Activated T-cell treated with anti-CD3 and anti-CD28 coated beads, Interleukin-2, amount 50 U/mL, for 4 hours (primary cell): ENCODE results near the gene NRXN3. TPM values are rescaled to one million over a fixed set of nuclear protein-coding genes. Genes with fewer than 3 reads are reported as not detected.

Source experiments
- ATAC-seq, 2 donors: fragments of 200-7000 bp; cut with Tn5 transposase; one replicate each; pipeline ENCODE4 v1.10.0; 2021
- DNase-seq: peaks from one replicate; pipeline ENCODE4 v3.0.0-alpha.2; 2020
- H3K27me3 Mint-ChIP-seq: one replicate; pipeline ENCODE4 v1.8.0; 2021; ENCODE audit warnings: low read depth, mixed read lengths
- H3K36me3 Mint-ChIP-seq: one replicate; pipeline ENCODE4 v1.8.0; 2022; ENCODE audit warnings: mixed read lengths; ENCODE audit not compliant: insufficient read depth
- H3K4me1 Mint-ChIP-seq: one replicate; pipeline ENCODE4 v1.8.0; 2021; ENCODE audit warnings: low read depth, mixed read lengths
- H3K4me3 Mint-ChIP-seq: one replicate; pipeline ENCODE4 v1.8.0; 2021; ENCODE audit warnings: mild to moderate bottlenecking, moderate library complexity, mixed read lengths
- H3K9me3 Mint-ChIP-seq: one replicate; pipeline ENCODE4 v1.8.0; 2021; ENCODE audit warnings: mixed read lengths
- total RNA-seq, 3 donors: library from RNA; stranded (reverse); gene quantifications; one replicate each; pipeline ENCODE4 v1.2.1, GENCODE V29; 2021

NRXN3 gene
- total RNA-seq, 3 donors from 2014 or later: not detected

- no peak overlapping the region for H3K4me3 Mint-ChIP-seq
- peaks cover 10% of the 10 kb centered on the region for H3K9me3 Mint-ChIP-seq
- H3K36me3 Mint-ChIP-seq: no peaks in the 10 kb centered on the region
- no peaks in the 10 kb centered on the region for H3K4me1 Mint-ChIP-seq
- DNase-seq (no peak), ATAC-seq (no peak)
- no peaks in the 10 kb centered on the region for H3K27me3 Mint-ChIP-seq
Measured at GRCh38 chr14:79304279-79304678, 1134.1 kb downstream of the NRXN3 start.

GRCh38 chr14:79306546-79306945 is 1136.4 kb downstream of the NRXN3 start:
- no peak for DNase-seq
- no peaks in the 10 kb centered on the region for H3K36me3 Mint-ChIP-seq
- no peak overlapping the region for H3K4me3 Mint-ChIP-seq
- ATAC-seq: no peak
- H3K4me1 Mint-ChIP-seq: no peaks in the 10 kb centered on the region
- H3K27me3 Mint-ChIP-seq: no peaks in the 10 kb centered on the region
- H3K9me3 Mint-ChIP-seq: peaks cover 10% of the 10 kb centered on the region

GRCh38 chr14:79318371-79318770 is 1148.2 kb downstream of the NRXN3 start:
- Mint-ChIP-seq H3K36me3 (no peaks in the 10 kb centered on the region), H3K9me3 (no peaks in the 10 kb centered on the region), H3K4me3 (no peak overlapping the region), H3K4me1 (no peaks in the 10 kb centered on the region), H3K27me3 (no peaks in the 10 kb centered on the region)
- DNase-seq: no peak
- ATAC-seq: no peak

GRCh38 chr14:79320561-79320960 is 1150.4 kb downstream of the NRXN3 start:
- no peak for ATAC-seq
- Mint-ChIP-seq H3K9me3 (no peaks in the 10 kb centered on the region), H3K4me3 (no peak overlapping the region), H3K36me3 (no peaks in the 10 kb centered on the region), H3K4me1 (no peaks in the 10 kb centered on the region), H3K27me3 (no peaks in the 10 kb centered on the region)
- DNase-seq: no peak

- H3K36me3 Mint-ChIP-seq: no peaks in the 10 kb centered on the region
Measured at GRCh38 chr14:79321070-79321469, 1150.9 kb downstream of the NRXN3 start.

DNA sequence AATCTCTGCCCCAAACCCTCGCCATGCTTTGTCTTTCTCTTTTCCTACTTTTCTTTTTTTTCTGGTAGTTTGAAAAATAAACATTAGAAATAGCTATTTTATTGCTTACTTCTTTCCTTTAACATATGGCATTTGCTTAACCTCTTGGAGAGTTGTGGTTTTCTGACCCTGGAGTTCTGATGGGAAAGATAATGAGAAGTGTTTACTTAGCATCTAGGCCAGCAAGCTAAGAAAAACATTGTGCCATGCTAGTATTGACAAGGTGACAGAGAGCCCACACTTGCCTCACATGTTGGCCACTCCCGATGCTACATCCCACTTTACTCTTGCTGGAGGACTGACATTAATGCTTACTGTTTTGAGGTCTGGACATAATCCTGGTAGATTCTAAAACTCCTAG is 1154.9 kb downstream of the NRXN3 start:
- ATAC-seq (no peak), DNase-seq (no peak)
- Mint-ChIP-seq H3K36me3 (no peaks in the 10 kb centered on the region), H3K4me1 (no peaks in the 10 kb centered on the region), H3K27me3 (no peaks in the 10 kb centered on the region), H3K9me3 (peaks cover 2% of the 10 kb centered on the region), H3K4me3 (no peak overlapping the region)

More at GRCh38 chr14:79321070-79321469, 1150.9 kb downstream of the NRXN3 start:
- Mint-ChIP-seq H3K4me3 (no peak overlapping the region), H3K4me1 (no peaks in the 10 kb centered on the region), H3K27me3 (no peaks in the 10 kb centered on the region), H3K9me3 (no peaks in the 10 kb centered on the region)
- ATAC-seq: no peak
- DNase-seq: no peak

GRCh38 chr14:79325557-79325956 is 1155.4 kb downstream of the NRXN3 start:
- no peaks in the 10 kb centered on the region for H3K27me3 Mint-ChIP-seq
- no peak overlapping the region for H3K4me3 Mint-ChIP-seq
- no peaks in the 10 kb centered on the region for H3K36me3 Mint-ChIP-seq
- peaks cover 6% of the 10 kb centered on the region for H3K9me3 Mint-ChIP-seq
- DNase-seq: no peak
- ATAC-seq: no peak
- no peaks in the 10 kb centered on the region for H3K4me1 Mint-ChIP-seq

DNA sequence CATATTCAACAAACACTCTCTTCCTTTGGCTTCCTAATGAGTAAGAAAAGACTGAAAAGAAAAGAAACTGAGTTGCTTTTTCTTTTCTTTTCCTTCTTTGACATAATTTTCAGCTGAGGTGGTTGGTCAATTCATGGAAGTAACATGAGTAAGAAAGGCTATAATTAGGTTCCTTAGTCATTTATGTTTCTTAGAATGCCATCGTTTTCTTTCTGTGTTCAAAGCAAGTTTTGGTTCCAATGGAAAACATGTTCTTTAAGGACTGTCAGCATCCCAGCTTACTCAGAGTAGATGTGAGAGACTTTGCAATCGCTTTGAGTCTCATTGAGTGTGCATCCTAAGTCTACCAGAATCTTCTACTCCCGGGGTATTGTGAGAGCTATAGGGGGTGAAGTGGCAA is 1158.7 kb downstream of the NRXN3 start:
- no peak for DNase-seq
- Mint-ChIP-seq H3K4me3 (no peak overlapping the region), H3K36me3 (no peaks in the 10 kb centered on the region), H3K9me3 (peaks cover 6% of the 10 kb centered on the region), H3K4me1 (no peaks in the 10 kb centered on the region), H3K27me3 (no peaks in the 10 kb centered on the region)
- ATAC-seq: no peak

DNA sequence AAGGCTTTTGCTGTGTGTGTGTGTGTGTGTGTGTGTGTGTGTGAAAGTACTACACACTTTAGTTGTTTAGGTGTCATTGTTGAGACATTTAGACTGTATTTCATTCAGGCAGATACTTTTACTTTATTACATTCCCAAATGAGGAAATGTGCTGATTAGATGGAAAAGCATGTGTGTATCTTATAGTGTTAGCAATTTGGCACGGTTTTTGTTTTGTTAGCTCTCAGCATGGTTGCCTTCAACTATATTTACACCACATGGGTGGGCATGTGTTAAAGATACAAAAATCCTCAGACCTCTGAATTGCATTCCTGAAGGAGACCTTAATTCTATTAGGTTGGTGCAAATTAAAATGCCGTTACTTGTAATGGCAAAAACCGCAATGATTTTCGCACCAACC is 1161.7 kb downstream of the NRXN3 start:
- H3K36me3 Mint-ChIP-seq: no peaks in the 10 kb centered on the region
- no peaks in the 10 kb centered on the region for H3K27me3 Mint-ChIP-seq
- H3K4me1 Mint-ChIP-seq: no peaks in the 10 kb centered on the region
- no peak overlapping the region for H3K4me3 Mint-ChIP-seq
- DNase-seq (no peak), ATAC-seq (no peak)
- H3K9me3 Mint-ChIP-seq: peaks cover 11% of the 10 kb centered on the region

DNA sequence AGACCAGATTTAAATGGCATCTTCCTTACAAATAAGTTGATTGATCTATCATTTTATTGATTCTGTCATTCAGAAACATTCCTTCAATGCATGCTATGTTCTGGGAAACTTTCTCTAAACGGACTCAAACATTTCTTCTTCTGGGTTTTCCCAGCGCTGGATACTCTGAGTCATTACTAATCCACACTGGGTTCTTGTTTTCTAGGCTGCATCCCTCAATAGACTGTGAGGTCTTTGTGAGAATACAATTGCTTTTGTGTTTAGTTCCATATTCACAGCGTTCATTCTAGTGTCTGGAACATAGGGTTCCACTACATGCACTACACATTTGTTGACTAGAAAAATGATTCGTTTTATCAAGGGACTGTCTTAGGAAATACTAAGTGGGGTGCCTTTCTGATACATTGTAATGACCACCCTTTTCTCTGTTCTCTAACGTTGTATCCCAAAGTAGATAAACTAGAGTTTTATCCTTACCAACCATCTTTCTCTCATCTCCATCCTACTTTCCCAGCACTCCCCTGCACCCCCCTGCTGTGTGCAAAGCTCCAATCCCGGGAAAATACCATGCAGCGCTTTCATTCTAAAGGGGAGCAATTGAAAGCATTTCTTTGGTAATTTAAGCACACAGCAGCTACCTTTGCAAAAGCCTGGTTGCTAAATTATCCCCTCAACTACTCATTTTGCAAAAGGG is 1162.5 kb downstream of the NRXN3 start:
- Mint-ChIP-seq H3K27me3 (no peaks in the 10 kb centered on the region), H3K36me3 (no peaks in the 10 kb centered on the region), H3K4me3 (no peak overlapping the region), H3K4me1 (no peaks in the 10 kb centered on the region), H3K9me3 (peaks cover 11% of the 10 kb centered on the region)
- ATAC-seq: no peak
- DNase-seq: no peak

DNA sequence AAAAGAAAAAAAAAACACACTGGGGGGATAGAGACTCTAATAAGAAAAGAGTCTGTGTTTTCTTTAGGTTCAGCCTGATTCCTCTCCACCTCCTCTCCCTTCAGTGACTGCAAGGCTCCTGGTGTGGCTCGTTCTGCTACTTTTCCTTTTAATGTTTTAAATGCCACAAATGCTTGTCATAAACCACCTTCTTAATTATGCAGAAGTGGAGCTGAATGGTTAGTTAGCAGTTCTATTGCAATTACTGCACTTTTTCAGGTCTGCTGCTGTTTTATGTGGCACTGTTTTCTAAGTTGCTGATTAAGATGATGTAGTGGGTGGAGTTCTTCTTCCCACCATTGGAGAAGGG is 1163.0 kb downstream of the NRXN3 start:
- Mint-ChIP-seq H3K4me3 (no peak overlapping the region), H3K36me3 (no peaks in the 10 kb centered on the region), H3K4me1 (no peaks in the 10 kb centered on the region), H3K9me3 (peaks cover 11% of the 10 kb centered on the region), H3K27me3 (no peaks in the 10 kb centered on the region)
- ATAC-seq: no peak
- no peak for DNase-seq

DNA sequence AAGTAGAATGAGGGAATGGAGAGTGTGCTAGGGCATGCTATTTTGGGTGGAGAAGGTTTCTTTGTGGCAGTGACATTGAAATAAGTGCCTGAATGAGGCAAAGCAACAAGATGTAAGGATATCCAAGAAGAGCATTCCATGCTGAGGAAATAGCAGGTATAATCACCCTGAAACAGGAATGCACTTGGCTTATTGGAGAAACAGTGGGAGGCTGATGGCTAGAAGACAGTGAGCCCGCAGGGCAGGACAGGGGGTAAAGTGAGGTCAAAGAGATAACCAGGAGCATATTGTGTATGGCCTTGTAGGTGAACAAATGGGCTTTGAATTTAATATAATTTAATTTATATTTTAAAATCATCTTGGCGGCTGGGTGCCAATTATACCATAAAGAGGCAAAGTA is 1164.1 kb downstream of the NRXN3 start:
- Mint-ChIP-seq H3K9me3 (peaks cover 11% of the 10 kb centered on the region), H3K4me3 (no peak overlapping the region), H3K36me3 (no peaks in the 10 kb centered on the region), H3K27me3 (no peaks in the 10 kb centered on the region), H3K4me1 (no peaks in the 10 kb centered on the region)
- DNase-seq: no peak
- no peak for ATAC-seq

- H3K4me3 Mint-ChIP-seq: no peak overlapping the region
- no peaks in the 10 kb centered on the region for H3K27me3 Mint-ChIP-seq
- H3K4me1 Mint-ChIP-seq: no peaks in the 10 kb centered on the region
- DNase-seq (no peak), ATAC-seq (no peak)
- H3K36me3 Mint-ChIP-seq: no peaks in the 10 kb centered on the region
- peaks cover 4% of the 10 kb centered on the region for H3K9me3 Mint-ChIP-seq
Measured at GRCh38 chr14:79337761-79338160, 1167.6 kb downstream of the NRXN3 start.

DNA sequence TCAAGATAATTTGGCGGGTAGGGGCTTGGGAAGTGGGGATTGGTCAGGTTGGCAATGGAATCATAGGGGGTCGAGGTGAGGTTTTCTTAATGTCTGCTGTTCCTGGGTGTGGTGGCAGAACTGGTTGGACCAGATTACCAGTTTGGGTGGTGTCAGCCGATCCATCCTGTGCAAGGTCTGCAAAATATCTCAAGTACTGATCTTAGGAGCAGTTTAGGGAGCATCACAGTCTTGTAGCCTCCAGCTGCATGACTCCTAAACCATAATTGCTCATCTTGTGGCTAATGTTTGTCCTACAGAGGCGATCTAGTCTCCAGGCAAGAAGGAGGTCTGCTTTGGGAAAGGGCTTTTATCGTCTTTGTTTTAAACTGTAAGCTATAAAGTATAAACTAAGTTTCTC is 1172.8 kb downstream of the NRXN3 start:
- Mint-ChIP-seq H3K9me3 (no peaks in the 10 kb centered on the region), H3K36me3 (no peaks in the 10 kb centered on the region), H3K4me3 (no peak overlapping the region), H3K27me3 (no peaks in the 10 kb centered on the region), H3K4me1 (no peaks in the 10 kb centered on the region)
- ATAC-seq (no peak), DNase-seq (no peak)

DNA sequence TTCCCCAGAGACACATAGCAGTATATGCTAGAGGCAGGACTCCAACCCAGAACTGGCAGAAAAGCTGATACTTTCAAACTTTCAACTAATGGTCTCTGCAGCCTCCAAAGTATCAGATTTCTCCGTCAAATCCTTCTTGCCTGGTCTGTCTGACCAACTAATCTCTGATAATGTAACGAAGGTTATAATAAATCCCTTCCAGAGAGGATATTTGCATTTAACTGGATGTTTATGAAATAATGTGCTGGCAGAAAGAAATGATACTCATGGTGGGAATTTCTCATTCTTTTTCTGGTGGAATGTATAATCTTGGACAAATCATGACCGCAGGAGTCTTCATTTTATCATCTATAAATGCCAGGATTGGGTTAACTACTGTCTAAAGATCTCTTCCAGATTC is 1180.8 kb downstream of the NRXN3 start:
- H3K4me3 Mint-ChIP-seq: no peak overlapping the region
- no peak for ATAC-seq
- H3K36me3 Mint-ChIP-seq: no peaks in the 10 kb centered on the region
- DNase-seq: no peak
- H3K9me3 Mint-ChIP-seq: no peaks in the 10 kb centered on the region
- H3K27me3 Mint-ChIP-seq: no peaks in the 10 kb centered on the region
- H3K4me1 Mint-ChIP-seq: no peaks in the 10 kb centered on the region
